ENCODE measurements around the gene IQSEC1. TPM values are rescaled to one million over a fixed set of nuclear protein-coding genes. Genes with fewer than 3 reads are reported as not detected.

Gene IQSEC1
- total RNA-seq, 4 donors from 2014 or later = 13.7 to 59.4 (median 35.5) TPM

- H3K36me3 ChIP-seq = peaks cover 0 to 58% (median 0%) of the 10 kb centered on the region in 3 donors
- H3K4me1 ChIP-seq = no peaks in the 10 kb centered on the region
- H3K27ac ChIP-seq = no peak overlapping the region
- no peak for DNase-seq
- no peak overlapping the region for H3K4me3 ChIP-seq
- no peaks in the 10 kb centered on the region for H3K27me3 ChIP-seq
- H3K9me3 ChIP-seq = no peaks in the 10 kb centered on the region
- TF ChIP-seq CTCF (IDR thresholded peaks at IDR 0.05) (no peak), POLR2A (IDR thresholded peaks at IDR 0.05) (no peak)
Measured at GRCh38 chr3:12904951-12905315, 168.3 kb downstream of the IQSEC1 start.

- Histone ChIP-seq H3K27me3 (no peaks in the 10 kb centered on the region), H3K9me3 (no peaks in the 10 kb centered on the region), H3K27ac (no peak overlapping the region), H3K4me1 (no peaks in the 10 kb centered on the region), H3K36me3 (peaks cover 0 to 58% (median 0%) of the 10 kb centered on the region in 3 donors), H3K4me3 (no peak overlapping the region)
- TF ChIP-seq POLR2A (IDR thresholded peaks at IDR 0.05) = no peak
- no peak for TF ChIP-seq CTCF (IDR thresholded peaks at IDR 0.05)
- no peak for DNase-seq
Measured at GRCh38 chr3:12903881-12904280, 169.3 kb downstream of the IQSEC1 start.

GRCh38 chr3:12903000-12903800 is 170.0 kb downstream of the IQSEC1 start:
- no peak for DNase-seq
- Histone ChIP-seq H3K9me3 (no peaks in the 10 kb centered on the region), H3K4me1 (no peaks in the 10 kb centered on the region), H3K27me3 (no peaks in the 10 kb centered on the region), H3K36me3 (peaks cover 0 to 51% (median 0%) of the 10 kb centered on the region in 3 donors), H3K27ac (no peak overlapping the region), H3K4me3 (no peak overlapping the region)
- TF ChIP-seq POLR2A (IDR thresholded peaks at IDR 0.05) (no peak), CTCF (IDR thresholded peaks at IDR 0.05) (no peak)

GRCh38 chr3:12902181-12902999 is 170.8 kb downstream of the IQSEC1 start:
- Histone ChIP-seq H3K27ac (no peak overlapping the region), H3K4me1 (no peaks in the 10 kb centered on the region), H3K27me3 (no peaks in the 10 kb centered on the region), H3K4me3 (no peak overlapping the region), H3K36me3 (peaks cover 0 to 43% (median 0%) of the 10 kb centered on the region in 3 donors), H3K9me3 (no peaks in the 10 kb centered on the region)
- no peak for DNase-seq
- no peak for TF ChIP-seq POLR2A (IDR thresholded peaks at IDR 0.05)
- no peak for TF ChIP-seq CTCF (IDR thresholded peaks at IDR 0.05)

GRCh38 chr3:12901623-12902045 is 171.6 kb downstream of the IQSEC1 start:
- DNase-seq = no peak
- Histone ChIP-seq H3K4me3 (no peak overlapping the region), H3K9me3 (no peaks in the 10 kb centered on the region), H3K27me3 (no peaks in the 10 kb centered on the region), H3K27ac (no peak overlapping the region), H3K36me3 (peaks cover 0 to 37% (median 0%) of the 10 kb centered on the region in 3 donors), H3K4me1 (no peaks in the 10 kb centered on the region)
- no peak for TF ChIP-seq POLR2A (IDR thresholded peaks at IDR 0.05)
- TF ChIP-seq CTCF (IDR thresholded peaks at IDR 0.05) = peak in 1 of 6 experiments; percentile 1

Data from Peyer's patch (tissue), 4 donors.